Urinary bladder (tissue), 4 donors: ENCODE results near the gene SLC39A13. TPM values are rescaled to one million over a fixed set of nuclear protein-coding genes. Genes with fewer than 3 reads are reported as not detected.

ENCODE experiments used
- DNase-seq: peaks from one replicate; pipeline ENCODE4 v3.0.0-alpha.2; 2015; ENCODE audit errors: extremely low spot score
- H3K27ac ChIP-seq: one replicate; pipeline ENCODE4 v1.5.1; 2013; ENCODE audit warnings: low read depth, mild to moderate bottlenecking, moderate library complexity
- H3K36me3 ChIP-seq: one replicate; pipeline ENCODE4 v1.6.1; 2013; ENCODE audit warnings: mild to moderate bottlenecking, moderate library complexity; ENCODE audit not compliant: insufficient read depth
- H3K4me1 ChIP-seq: one replicate; pipeline ENCODE4 v1.6.1; 2013; ENCODE audit warnings: mild to moderate bottlenecking, moderate library complexity; ENCODE audit not compliant: insufficient read depth
- H3K4me3 ChIP-seq: one replicate; pipeline ENCODE4 v1.5.1; 2013; ENCODE audit warnings: low read depth, low read length
- WGBS: extraction: QIAGEN DNeasy Blood & Tissue Kit; methylation state at CpG from one replicate; pipeline ENCODE4 v1.1.7; 2013; 5-methylcytosine and 5-hydroxymethylcytosine counted together
- polyA plus RNA-seq: library from polyadenylated mRNA; stranded (reverse); fragments of 200-250 nt; gene quantifications from one replicate; pipeline ENCODE4 v1.2.3, GENCODE V29; 2013
- total RNA-seq: library from RNA; depleted of rRNA; stranded (reverse); fragments of >200 nt; gene quantifications from one replicate; pipeline ENCODE4 v1.2.3, GENCODE V29; 2014
- donor health status: healthy with polysubstance abuse.
- donor health status: healthy.

Gene SLC39A13
- total and polyA plus RNA-seq, 2 donors, result 30.3 to 73.9 TPM

DNA sequence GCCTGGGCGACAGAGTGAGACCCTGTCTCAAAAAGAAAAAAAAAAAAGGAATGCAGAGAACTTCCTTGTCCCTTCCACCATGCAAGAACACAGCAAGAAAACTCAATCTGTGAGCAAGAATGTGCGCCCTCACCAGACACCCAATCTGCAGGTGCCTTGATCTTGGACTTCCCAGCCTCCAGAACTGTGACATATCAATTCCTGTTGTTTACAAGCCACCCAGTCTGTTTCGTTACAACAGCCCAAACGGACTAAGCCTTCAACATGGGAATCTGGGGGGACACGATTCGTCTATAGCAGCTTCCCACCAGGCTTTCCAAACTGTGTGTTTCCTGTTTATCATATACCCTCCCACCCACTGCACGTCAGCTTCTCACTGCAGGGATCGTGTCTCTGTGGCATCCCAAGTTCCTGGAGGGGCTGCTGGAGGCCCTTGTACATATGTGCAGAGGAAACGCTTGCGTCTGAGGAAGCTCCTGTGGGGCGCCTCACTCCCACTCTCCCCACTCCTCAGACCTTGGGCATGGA is 28.9 kb downstream of the SLC39A13 start:
- H3K4me3 ChIP-seq, result no peak overlapping the region
- no peak overlapping the region for H3K27ac ChIP-seq
- no peak for DNase-seq
- no peaks in the 10 kb centered on the region for H3K36me3 ChIP-seq
- H3K4me1 ChIP-seq, result no peaks in the 10 kb centered on the region
- WGBS, result 79% methylated on average over 11 of the region's 11 CpGs

DNA sequence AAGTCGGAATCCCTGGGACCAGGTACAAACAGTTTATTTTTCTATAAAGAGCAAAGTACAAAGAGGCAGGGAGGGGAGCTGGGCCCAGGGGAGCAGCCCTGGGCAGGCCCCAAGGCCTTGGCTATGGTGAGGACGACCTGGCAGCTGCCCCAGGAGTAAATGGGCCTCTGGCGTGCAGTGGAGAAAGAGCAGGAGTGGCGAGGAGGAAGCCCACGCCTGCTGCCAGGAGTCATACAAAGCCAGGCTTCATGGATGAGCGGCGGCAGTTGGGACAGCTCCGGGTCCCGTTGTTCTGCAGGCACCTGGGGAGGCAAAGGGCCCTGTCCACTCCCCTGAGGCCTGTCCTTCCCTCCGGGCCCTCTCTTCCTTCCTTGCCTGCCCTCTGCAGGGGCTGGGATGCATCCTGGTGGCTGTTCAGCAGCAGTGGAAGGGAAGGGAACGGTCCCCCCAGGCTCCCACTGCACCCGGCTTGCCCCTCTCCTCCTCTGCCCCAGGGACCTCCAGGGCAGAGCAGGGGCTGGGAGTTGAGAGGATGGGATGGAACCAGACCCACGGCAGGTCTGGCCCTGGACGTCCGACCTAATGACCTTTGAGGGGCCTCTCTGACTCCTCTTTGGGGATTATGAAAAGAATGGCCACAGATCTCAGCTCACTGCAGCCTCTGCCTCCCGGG is 29.5 kb downstream of the SLC39A13 start:
- 53% methylated on average over 16 of the region's 16 CpGs for WGBS
- Histone ChIP-seq H3K4me3 (no peak overlapping the region), H3K27ac (no peak overlapping the region)

DNA sequence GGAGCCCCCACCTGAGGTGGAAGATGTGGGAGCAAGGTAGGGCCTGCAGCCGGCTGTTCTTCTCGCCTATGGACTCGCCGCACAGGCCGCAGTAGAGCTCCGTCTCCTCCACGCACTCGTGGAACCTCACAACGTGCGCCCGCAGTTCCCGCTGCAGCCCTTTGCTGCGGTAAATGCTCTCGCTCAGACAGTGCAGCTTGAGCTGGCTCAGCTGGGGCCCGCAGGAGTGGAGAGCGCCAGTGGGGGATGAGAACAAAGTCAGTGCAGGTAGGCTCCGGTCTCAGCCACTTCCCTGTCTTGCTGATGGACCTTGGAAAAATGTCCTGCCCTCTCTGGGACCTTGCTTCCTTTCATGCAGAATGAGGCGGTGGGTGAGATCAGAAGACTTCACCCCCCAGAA is 30.3 kb downstream of the SLC39A13 start:
- Histone ChIP-seq H3K4me1 (no peaks in the 10 kb centered on the region), H3K27ac (no peak overlapping the region), H3K36me3 (no peaks in the 10 kb centered on the region), H3K4me3 (no peak overlapping the region)
- WGBS, result 88% methylated on average over 18 of the region's 18 CpGs
- no peak for DNase-seq

More for the DNA sequence above, 29.5 kb downstream of the SLC39A13 start:
- no peak for DNase-seq
- Histone ChIP-seq H3K4me1 (no peaks in the 10 kb centered on the region), H3K36me3 (no peaks in the 10 kb centered on the region)

DNA sequence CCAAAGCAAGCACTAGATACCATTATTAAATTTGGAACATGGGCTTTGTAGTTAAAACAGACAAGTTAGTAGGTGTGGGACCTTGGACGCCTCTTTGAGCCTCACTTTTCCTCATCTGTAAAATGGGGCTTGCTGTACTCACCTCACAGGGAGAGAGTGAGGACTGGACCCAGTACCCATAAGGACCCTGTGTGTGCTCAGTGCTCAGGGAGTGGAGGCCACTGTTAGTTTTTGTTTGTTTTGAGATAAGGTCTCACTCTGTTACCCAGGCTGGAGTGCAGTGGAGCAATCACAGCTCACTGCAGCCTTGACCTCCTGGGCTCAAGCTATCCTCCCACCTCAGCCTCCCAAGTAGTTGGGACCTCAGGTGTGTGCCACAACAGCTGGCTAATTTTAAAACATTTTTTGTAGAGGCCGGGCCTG is 31.7 kb downstream of the SLC39A13 start:
- Histone ChIP-seq H3K4me3 (no peak overlapping the region), H3K27ac (no peak overlapping the region), H3K36me3 (no peaks in the 10 kb centered on the region), H3K4me1 (no peaks in the 10 kb centered on the region)
- WGBS, result 91% methylated on average over 2 of the region's 2 CpGs
- no peak for DNase-seq

DNA sequence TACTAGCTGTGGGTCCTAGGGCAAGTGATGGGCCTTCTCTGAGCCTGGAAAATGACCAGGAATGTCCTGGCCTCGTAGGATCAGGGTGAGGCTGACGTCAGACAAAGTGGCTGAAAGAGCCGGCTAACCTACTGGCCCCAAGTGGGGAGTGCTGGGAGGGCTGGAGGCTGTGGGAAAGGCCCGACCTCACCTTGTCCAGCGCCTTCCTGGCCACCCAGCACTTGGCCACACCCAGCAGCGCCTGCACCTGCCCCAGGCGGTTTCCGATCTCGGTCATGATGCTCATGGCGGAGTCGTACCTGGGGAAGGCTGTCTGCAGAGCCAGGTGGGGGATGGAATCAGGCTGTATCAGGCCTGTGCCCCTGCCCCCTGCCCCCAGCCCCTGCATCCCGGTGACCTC is 33.0 kb downstream of the SLC39A13 start:
- Histone ChIP-seq H3K4me1 (no peaks in the 10 kb centered on the region), H3K4me3 (no peak overlapping the region), H3K27ac (no peak overlapping the region), H3K36me3 (no peaks in the 10 kb centered on the region)
- DNase-seq, result no peak
- WGBS, result 83% methylated on average over 12 of the region's 12 CpGs

DNA sequence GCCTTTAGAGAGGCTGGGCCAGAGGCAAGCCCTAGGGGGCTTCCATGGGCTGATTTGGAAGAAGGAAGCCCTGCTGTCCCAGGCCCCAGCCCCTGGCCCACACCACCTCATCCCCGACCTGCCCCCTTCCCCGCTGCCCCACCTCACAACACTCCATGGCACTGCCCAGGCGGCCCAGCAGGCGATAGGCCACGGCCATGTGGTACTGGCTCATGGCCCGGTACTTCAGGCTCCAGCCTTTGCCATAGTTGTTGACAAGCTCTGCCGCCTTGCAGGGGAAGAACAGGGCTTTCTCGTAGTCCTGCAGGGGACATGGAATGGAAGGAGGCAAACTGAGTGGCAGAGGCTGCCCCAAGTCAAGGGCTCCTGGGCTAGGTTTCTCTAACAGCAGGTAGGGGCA is 34.1 kb downstream of the SLC39A13 start:
- H3K4me3 ChIP-seq, result no peak overlapping the region
- no peak for DNase-seq
- no peak overlapping the region for H3K27ac ChIP-seq
- H3K4me1 ChIP-seq, result no peaks in the 10 kb centered on the region
- WGBS, result 85% methylated on average over 8 of the region's 8 CpGs
- H3K36me3 ChIP-seq, result no peaks in the 10 kb centered on the region

DNA sequence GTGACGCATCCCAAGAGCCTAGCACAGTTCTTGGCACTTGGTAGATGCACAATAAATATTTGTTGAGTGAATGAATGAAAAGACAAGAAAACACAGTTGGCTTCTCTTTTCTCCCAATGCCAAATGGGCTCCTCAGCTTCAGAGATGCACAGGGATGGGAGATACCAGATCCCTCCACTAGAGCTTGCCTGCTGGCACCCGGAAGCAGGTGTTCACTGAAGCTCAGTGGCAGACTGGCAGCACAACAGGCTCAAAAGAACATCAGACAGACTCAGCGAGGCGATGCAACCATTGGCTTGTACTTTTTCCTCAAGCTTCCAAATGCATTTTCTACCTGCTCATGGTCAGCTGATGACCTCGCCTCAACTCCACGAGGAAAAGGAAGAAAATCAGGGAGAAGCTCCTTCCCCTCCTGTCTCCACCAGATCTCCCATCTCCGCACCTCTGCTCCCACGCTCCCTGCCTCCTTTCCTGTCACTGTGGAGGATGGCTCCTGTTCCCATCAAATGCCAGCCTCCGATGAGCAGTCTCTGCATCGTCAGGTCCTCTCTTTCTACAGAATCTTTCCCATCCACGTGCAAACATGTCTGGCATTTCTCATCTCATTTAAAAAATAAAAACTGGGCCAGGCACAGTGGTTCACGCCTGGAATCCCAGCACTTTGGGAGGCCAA is 34.8 kb downstream of the SLC39A13 start:
- 78% methylated on average over 12 of the region's 12 CpGs for WGBS
- no peak for DNase-seq
- no peak overlapping the region for H3K27ac ChIP-seq

DNA sequence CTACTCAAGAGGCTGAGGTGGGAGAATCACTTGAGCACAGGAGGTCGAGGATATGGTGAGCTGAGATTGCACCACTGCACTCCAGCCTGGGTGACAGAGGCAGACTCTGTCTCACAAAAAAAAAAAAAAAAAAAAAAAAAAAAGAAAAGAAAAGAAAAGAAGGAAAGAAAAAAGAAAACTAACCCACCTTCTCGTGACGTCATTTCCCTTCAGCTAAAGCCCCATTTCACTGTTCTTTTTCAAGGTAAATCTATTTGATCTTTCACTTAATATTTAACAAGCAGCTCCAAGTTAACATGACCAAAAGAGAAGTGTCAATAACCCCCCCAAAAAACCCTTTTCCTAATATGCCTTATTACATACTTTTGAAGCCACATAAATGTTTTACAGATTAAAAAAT is 35.4 kb downstream of the SLC39A13 start:
- Histone ChIP-seq H3K4me3 (no peak overlapping the region), H3K36me3 (no peaks in the 10 kb centered on the region), H3K27ac (no peak overlapping the region), H3K4me1 (no peaks in the 10 kb centered on the region)
- 78% methylated on average over 3 of the region's 3 CpGs for WGBS
- DNase-seq, result no peak

More for the DNA sequence above, 34.8 kb downstream of the SLC39A13 start:
- Histone ChIP-seq H3K36me3 (no peaks in the 10 kb centered on the region), H3K4me1 (no peaks in the 10 kb centered on the region), H3K4me3 (no peak overlapping the region)

DNA sequence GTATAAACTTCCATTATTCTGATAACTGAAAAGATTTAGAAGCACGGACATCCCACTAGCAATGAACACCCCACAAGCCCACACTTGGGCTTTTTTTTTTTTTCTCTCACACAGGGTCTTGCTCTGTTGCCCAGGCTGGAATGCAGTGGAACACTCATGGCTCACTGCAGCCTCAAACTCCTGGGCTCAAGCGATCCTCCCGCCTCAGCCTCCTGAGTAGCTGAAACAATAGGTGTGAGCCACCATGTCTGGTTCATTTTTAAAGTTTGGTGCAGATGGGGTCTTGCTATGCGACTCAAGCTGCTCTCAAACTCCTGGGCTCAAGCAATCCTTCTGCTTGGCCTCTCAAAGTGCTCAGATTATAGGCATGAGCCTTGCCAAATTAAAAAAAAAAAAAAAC is 37.5 kb downstream of the SLC39A13 start:
- Histone ChIP-seq H3K27ac (no peak overlapping the region), H3K4me3 (no peak overlapping the region), H3K4me1 (no peaks in the 10 kb centered on the region), H3K36me3 (no peaks in the 10 kb centered on the region)
- DNase-seq, result no peak
- 90% methylated on average over 4 of the region's 4 CpGs for WGBS

DNA sequence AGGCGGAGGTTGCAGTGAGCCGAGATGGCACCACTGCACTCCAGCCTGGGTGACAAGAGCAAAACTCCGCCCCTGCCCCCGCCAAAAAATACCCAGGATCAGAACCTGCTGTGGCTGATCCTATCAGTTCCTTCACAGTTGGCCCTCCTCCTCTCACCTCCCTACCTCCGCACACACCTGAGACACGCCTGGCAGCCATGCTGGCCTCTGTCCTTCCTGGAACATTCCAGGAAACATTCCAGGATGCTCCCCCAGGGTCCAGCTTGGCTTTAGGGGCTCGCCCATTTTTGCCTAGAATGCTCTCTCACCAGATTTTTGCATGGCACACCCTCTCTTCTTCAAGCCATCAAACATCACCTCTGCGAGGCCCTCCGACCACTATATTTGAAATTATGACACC is 38.4 kb downstream of the SLC39A13 start:
- no peaks in the 10 kb centered on the region for H3K36me3 ChIP-seq
- H3K4me1 ChIP-seq, result no peaks in the 10 kb centered on the region
- no peak overlapping the region for H3K27ac ChIP-seq
- whole genome bisulfite sequencing, result 89% methylated on average over 9 of the region's 9 CpGs
- no peak for DNase-seq
- H3K4me3 ChIP-seq, result no peak overlapping the region

DNA sequence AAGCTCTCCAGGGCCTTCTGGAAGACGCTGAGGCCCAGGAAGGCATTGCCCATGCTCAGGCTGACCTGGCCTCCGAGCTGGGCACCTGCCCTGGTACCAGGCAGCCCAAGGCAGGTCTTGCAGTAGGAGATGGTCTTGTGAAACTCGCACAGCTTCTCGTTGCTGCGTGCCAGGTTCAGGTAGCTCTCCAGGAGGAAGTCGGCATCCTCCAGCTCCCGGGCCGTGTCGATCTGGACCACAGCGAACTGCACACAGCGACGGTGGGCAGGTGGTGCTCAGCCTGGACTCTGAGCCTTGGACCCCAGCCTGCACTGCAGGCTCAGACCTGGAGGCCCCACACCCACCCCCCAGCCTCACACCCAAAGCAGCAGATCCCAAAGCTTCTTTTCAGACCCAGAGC is 39.5 kb downstream of the SLC39A13 start:
- Histone ChIP-seq H3K36me3 (no peaks in the 10 kb centered on the region), H3K27ac (no peak overlapping the region), H3K4me3 (no peak overlapping the region), H3K4me1 (no peaks in the 10 kb centered on the region)
- 94% methylated on average over 12 of the region's 12 CpGs for WGBS
- no peak for DNase-seq

DNA sequence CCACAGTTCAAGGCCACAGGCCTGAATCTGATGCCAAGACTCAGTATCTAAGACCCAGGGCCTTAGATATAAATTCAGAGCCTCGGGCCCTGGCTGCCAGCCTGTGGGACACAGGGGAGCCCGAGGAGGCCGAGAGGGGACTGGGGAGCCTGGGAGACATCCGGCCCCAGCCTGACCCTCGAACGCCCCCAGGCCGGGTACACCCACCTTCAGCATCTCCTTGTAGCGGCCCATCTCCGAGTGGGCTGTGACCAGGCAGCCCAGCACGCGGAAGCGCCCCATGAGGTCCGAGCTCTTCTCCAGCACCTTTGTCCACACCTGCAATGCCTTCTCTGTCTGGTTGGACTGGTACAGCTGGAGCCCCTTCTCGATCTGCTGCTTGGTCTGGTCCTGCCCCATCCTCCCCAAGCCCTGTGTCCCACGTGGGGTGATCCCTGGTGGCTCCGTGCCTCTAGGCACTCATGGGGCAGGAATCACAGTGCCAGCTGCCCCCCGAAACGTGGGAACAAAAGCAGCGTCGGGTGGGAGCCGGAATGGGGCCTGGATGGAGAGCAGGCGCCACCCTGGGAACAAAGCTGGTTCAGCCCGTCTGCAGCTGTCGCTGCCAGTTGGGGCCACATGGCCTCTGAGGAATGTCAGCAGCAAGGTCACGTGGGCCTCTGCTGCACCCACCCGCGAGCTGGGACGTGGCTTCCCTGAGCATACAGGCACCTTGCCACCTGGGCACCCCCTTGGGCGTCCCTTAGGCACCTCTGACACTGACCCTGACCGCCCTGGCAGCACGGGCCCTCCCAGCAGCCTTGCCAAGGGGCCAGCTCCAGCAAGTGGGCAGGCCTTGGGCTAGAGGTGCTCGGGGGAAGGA is 40.4 kb downstream of the SLC39A13 start, which contains the start of gene RAPSN:
TSS of gene RAPSN (minus strand) at position 571 of the 862 bp plus-strand sequence. CDS start at position 399, 172 bp downstream.
- no peak for DNase-seq
- Histone ChIP-seq H3K27ac (no peak within 1 kb of the TSS), H3K4me1 (no peaks in the 10 kb centered on the region), H3K36me3 (no peaks in the 10 kb centered on the region), H3K4me3 (no peak within 1 kb of the TSS)
- 80% methylated on average over 32 of the region's 32 CpGs for WGBS

DNA sequence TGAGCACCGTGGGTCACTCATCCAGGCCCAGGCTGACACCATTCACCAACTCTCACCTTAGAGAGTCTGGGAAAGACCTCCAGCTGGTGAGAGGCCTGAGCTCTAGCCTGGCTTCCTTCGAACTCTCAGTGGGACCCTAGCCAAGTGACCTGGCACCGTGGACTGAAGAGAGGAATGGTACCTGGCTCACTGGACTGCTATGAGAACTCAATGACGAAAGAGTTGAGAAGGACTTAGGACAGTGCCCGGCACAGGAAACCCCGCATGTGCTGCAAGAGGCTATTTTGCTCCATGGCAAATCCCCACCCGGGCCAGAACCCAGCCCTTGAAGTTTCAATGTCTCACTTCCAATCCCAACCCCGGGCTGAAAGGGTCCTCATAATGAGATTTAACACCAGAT is 41.2 kb downstream of the SLC39A13 start:
- Histone ChIP-seq H3K4me1 (no peaks in the 10 kb centered on the region), H3K27ac (no peak overlapping the region), H3K4me3 (no peak overlapping the region), H3K36me3 (no peaks in the 10 kb centered on the region)
- no peak for DNase-seq
- 78% methylated on average over 8 of the region's 8 CpGs for WGBS
